Peyer's patch (tissue), 4 donors: Measurements from ENCODE around the gene MRPS35.

ENCODE experiments used
- CTCF ChIP-seq, 6 experiments: fragments of 450-650 bp in 4 of 6; fragments of 200-600 bp in 2 of 6; sonication (generic) in 1 of 6; IDR thresholded peaks; one replicate each; pipeline ENCODE4 v1.5.1; 2017 to 2019; ENCODE audit warnings: antibody characterized with exemption in 6 of 6, mild to moderate bottlenecking in 3 of 6, moderate library complexity in 1 of 6
- POLR2A ChIP-seq, 2 donors: fragments of 450-650 bp; IDR thresholded peaks; one replicate each; pipeline ENCODE4 v1.5.1; 2017; ENCODE audit warnings: antibody characterized with exemption in 2 of 2, mild to moderate bottlenecking in 2 of 2, moderate library complexity in 2 of 2

DNA sequence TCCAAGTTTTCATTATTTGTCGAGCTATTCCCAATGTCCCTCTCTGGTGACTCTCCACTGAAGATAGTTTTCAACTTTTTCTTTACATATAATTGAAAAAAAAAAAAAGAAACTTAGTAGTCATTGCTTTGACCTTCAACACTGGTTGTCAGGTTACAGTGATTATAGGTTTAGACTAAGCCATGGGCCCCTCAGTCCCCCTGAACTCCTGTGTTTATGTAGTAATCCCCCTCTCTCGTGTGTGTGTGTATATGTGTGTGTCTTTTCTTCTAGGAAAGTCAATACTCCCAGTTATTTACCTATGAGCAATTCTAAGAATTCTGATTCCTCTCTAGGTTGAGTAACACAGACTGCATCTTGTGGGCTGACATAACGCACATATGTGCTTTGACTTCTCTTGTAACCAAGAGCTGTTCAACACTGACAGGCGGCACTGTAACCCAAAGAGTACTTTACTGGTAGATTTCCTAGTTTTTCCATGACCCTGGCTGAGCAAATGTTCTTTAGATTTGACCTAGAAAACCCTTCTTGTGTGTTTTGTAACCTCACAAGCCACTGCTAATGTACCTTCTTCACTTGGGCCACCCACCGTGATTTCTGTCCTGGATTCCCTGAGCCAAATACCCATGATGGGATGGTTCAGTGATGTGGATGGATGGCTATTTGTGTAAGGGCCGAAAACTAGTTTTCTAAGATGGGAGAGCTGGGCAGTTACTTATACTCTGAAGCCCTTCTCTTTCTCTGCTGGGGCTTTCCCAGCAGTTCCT, 84.4 kb downstream of the MRPS35 start:
- no peak for TF ChIP-seq CTCF (IDR thresholded peaks at IDR 0.05)
- TF ChIP-seq POLR2A (IDR thresholded peaks at IDR 0.05): no peak
